PC-3 (cell line): Measurements from ENCODE around the gene PLEKHO2.

Source experiments
- CTCF ChIP-seq: fragments of 300-600 bp; sonication (generic); conservative IDR thresholded peaks from 2 replicates; pipeline ENCODE4 v1.5.1; 2017; ENCODE audit warnings: antibody characterized with exemption, low read depth, mild to moderate bottlenecking, low read length
- EZH2 ChIP-seq: fragments of 300-600 bp; sonication (generic); IDR thresholded peaks from one replicate; pipeline ENCODE4 v1.6.1; 2017; ENCODE audit warnings: antibody characterized with exemption, mild to moderate bottlenecking, low read length; ENCODE audit not compliant: unreplicated experiment
- EZH2phosphoT487 ChIP-seq: fragments of 300-600 bp; sonication (generic); IDR thresholded peaks from 2 replicates; pipeline ENCODE4 v1.6.1; 2018; ENCODE audit warnings: mild to moderate bottlenecking, antibody characterized with exemption, low read length, borderline replicate concordance

- TF ChIP-seq CTCF: no peak
- TF ChIP-seq EZH2: no peak
- TF ChIP-seq EZH2phosphoT487: no peak
These were observed 46.6 kb downstream of the PLEKHO2 start for GRCh38 chr15:64888336-64888735.
